Esophagus squamous epithelium (tissue), 4 donors: ENCODE measurements around the gene ATP6V1G3.

Experiments used
- CTCF ChIP-seq, 6 experiments: fragments of 450-650 bp in 4 of 6; fragments of 200-600 bp in 2 of 6; sonication (generic) in 2 of 6; IDR thresholded peaks; one replicate each; pipeline ENCODE4 v1.5.1; 2016 to 2019; ENCODE audit warnings: antibody characterized with exemption in 6 of 6, mild to moderate bottlenecking in 4 of 6, moderate library complexity in 4 of 6
- POLR2A ChIP-seq, 4 donors: fragments of 450-650 bp; IDR thresholded peaks; one replicate each; pipeline ENCODE4 v1.6.1; 2017; ENCODE audit warnings: antibody characterized with exemption in 4 of 4, mild to moderate bottlenecking in 4 of 4, moderate library complexity in 3 of 4

GRCh38 chr1:198540580-198540979, at the start of gene ATP6V1G3:
- TF ChIP-seq CTCF (IDR thresholded peaks at IDR 0.05) (no peak), POLR2A (IDR thresholded peaks at IDR 0.05) (no peak)
